HG03135 (cell line): ENCODE data around the gene TUBGCP2.

Experiments used
- ATAC-seq: cut with Tn5 transposase; IDR thresholded peaks from one replicate; pipeline ENCODE4 v1.9.1; 2021; ENCODE audit warnings: mild to moderate bottlenecking, moderate library complexity; ENCODE audit not compliant: unreplicated experiment

Gene TUBGCP2

DNA sequence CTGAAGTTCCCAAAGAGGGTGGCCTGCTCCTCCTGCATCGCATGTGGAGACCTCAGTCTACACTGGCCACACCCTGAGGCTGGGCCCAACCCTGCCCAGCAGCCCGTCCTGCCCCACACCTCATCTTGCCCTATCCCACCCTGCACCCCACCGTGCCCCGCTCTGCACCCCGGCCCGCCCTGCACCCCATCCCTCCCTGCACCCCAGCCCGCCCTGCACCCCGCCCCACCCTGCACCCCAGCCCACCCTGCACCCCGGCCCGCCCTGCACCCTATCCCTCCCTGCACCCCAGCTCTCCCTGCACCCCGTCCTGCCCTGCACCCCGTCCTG, 56.5 kb downstream of the TUBGCP2 start:
- ATAC-seq: no peak

DNA sequence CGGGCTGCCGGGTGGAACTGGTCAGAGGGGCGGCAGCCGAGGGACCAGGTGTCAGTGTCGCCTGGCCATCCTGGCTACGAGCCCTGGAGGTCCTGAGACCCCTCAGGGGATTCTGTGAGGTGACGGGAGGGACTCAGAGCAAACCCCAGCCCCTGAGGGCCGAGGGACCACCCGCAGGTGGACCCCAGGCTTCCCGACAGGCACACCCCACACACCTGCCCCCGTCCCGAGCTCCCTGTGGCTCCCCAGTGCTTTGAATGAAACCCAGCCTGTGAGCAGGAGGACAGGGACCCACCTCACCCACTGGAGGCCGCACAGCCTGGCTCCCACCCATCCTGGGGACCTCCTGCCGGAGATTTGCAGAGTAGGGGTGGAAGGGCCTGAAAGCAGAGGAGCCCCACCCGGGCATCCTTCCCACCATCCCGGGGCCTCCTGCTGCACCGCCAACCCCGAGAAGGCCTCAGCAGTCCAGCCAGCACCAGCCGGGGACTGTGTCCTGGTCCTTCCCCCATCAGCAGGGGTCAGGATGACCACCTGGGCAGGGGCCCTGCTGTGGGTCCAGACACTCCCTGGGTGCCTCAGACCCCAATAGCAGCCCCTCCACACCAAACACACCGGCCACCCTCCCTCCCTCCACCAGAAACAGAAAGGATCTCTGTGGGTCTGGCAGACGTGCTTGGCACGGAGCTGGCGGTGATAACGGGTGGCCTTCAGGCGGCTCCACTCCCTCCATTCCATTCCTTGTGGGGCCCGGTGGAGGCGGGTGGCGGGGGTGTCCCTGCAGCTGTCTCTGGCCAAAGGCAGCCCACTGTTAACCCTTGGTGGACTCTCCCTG, 57.1 kb downstream of the TUBGCP2 start:
- ATAC-seq: no peak

DNA sequence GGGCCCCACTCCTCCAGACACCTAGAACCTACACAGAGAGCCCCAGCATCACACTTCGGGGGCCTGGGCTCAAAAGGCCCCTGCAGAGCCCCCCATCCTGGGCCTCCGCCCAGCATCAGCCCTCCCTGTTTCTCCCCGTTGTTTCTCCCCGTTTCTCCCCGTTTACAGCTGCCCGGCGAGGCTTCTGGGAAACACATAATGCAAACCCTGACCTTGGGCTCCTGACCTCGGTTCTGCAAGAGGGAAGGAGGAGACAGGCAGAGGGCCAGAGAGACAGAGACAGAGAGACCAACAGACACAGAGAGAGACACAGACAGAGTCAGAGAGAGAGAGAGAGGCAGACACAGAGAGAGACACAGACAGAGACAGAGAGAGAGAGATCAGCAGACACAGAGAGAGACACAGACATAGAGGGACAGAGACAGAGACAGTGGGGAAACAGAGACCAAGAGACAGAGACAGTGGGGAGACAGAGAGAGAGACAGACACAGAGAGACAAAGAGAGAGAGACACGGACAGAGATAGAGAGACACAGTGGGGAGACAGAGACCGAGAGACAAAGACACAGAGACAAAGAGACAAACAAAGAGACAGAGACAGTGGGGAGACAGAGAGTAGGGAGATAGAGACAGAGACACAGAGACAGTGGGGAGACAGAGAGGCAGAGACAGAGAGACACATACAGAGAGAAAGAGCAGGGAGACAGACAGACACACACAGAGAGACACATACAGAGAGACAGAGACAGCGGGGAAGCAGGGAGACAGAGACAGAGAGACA, 58.5 kb downstream of the TUBGCP2 start:
- ATAC-seq: no peak

DNA sequence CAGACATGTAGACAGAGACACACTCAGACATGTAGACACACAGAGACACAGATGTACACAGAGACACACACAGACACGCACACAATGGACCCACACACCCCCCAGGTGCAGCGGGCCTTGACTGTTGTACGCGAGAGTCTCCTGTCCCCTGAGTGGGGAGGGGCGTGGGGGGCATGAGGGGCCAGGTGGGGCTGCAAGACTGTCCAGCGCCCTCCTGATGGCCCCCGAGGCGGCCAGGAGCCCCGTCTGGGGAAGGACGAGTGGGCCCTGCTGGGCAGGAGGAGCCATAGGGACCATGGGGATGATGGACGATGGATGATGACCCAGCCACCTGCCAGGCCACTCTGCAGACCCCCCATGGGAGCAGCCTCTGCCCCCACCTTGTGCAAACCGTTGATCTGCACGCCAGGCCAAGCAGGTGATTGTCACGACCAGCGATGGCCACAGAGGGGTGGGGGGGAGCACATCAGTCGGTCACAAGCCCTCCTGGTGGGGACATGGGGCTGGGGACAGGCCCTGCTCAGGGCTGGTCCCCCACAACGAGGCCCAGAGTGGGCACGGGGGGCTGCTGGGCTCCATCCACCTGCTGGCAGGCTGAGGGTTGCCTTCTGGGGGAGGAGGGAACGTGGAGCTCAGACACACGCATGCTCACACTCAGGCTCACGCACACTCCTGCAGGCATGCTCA, 59.4 kb downstream of the TUBGCP2 start:
- ATAC-seq: no peak

DNA sequence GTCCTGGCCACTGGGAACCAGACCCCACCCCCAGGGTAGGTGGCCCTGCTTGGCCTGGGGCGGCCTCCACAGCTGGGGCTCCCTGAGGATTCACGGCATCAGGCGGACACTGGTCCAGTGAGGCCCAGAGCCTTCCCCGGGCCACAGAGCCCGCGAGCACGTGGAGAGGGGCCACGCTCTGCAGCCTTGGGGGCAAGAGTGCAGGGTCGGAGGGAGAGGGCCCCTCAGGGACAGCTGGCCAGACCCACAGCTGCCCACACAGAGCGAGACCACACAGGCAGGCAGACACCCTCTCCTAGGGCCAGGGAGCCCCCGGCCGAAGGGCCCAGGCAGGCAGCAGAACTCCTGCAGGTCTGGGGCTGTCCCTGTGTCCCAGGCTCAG, 60.3 kb downstream of the TUBGCP2 start:
- ATAC-seq: no peak

DNA sequence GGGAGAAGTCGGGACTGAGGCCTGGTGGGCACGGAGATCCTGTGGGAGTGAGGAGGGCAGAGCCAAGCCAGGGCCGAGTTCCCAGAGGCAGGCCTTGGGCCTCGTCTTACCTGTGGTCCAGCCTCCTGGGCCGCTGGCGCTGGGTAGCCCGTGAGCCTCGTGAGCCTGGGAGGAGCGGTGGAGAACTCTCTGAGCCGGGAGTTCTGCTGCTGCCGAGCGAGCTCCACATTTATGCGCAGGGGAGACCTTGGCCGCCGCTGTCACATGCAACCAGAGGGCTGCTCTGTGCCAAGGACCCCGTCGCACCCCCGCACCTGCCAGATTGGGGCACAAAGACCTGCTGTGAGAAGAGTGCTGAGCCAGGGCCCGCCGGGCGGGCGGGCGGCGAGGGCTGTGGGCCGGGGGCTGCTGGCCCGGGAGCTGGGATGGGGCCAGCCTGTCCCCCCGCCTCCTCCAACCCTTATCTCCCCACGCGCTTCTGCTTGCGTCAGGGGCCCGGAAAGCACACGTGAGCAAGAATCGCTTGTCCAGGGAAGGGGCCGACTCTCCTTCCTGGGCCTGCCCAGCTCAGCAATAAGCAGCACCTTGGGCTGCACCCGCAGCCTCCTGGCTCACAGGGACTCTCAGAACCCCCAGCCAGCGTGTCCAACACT, 60.9 kb downstream of the TUBGCP2 start:
- no peak for ATAC-seq

DNA sequence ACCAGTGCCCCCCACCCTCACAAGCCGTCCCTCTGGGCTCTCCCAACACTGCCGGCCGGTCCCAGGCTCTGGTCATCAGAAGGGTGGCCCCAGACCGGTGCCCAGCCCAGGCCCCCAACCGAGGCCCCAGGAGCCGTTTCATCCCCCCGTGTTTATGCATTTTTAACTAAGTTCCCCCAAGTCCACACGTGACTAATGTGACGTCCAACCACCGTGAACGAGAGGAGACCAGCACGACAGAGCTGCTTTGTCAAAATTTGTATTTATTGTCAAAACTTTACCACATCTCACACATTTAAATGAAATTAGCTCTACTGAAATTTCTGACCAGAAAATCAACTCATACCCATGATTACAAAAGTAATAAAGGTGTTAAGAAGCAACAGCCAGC, 62.4 kb downstream of the TUBGCP2 start:
- ATAC-seq: no peak

DNA sequence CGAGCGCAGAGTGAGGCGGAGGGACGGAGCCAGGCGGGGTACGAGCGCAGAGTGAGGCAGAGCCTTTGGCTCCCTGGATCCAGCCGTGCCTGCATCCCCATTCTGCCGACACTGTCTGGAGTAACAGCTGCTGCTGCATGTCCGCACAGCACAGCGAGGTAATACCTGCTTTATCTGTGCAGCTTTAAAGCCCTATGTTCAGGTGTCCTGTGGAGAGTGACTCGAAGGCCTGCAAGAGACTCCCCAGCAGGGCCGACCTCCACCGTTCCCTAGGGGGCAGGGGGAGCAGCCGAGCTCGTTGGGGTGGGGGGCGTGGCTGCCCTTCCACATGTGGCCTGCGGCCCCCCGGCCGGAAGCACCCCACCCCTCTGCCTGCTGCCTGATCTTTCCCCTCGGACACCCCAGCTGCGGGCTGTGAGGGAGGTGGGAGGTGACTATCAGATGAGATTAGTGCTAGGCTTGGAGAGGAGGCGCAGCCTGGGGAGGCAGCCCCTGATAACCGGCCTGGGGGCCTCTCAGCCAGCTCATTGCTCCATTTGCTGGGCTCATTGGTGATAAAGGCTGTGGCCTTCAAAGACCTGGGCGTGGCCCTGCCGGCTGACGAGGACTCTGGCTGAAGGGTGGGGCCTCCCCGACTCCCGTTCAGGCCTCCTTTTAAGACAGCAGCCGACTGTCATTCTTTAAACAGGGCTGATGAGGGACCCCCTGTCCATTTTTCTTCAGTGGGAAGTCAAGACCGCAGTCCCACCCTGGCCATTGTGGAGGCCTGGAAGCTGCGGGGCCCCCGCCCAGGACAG, 63.0 kb downstream of the TUBGCP2 start:
- ATAC-seq: no peak

DNA sequence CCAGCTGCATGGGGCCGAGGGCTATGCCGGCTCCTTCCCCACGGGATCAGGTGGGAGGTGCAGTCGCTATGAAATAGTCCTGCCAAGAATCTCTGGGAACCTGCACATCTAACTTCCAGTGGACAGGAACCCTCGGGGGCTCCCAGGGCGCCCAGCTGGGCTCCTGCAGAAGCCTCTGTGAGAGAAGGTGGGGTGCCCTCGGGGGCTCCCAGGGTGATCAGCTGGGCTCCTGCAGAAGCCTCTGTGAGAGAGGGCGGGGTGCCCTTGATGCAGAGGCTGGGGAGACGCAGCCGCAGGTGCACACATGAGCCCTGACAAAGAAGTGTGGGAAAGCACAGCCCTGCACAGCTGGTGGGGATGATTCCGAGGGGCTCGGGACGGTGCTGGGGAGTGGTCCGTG, 65.1 kb downstream of the TUBGCP2 start:
- no peak for ATAC-seq

DNA sequence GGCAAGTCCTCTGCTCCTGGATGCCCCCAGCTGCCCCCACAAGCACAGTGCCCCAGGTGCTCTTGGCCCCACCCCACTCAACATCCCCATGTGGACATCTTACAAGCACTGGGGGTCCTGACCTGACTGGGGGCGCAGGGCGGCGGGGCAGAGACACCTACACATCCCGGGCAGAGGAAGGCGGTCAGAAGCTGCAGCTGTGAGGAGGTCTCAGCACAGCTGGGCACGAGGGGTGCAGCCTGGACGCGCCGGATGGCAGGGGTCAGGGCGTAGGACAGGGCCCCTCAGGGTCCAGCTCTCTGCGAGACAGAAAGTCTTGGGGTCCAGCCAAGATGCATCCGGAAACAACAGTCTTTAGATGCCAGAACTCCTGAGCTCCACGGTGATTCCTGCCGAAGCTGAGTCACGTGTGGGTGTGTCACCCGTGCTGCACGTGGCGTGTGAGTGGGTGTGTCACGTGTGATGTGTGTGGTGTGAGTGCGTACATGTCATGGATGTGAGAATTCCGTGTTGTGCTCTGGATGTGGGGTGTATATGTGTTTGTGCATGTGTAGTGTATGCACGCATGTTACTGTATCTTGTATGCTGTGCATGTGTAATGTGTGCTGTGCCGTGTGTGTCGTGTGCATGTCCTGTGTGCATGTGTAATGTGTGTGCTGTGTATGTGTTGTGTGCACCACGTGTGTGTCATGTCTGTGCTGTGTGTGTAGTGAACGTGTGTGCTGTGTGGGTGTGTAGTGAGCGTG, 65.9 kb downstream of the TUBGCP2 start:
- no peak for ATAC-seq

DNA sequence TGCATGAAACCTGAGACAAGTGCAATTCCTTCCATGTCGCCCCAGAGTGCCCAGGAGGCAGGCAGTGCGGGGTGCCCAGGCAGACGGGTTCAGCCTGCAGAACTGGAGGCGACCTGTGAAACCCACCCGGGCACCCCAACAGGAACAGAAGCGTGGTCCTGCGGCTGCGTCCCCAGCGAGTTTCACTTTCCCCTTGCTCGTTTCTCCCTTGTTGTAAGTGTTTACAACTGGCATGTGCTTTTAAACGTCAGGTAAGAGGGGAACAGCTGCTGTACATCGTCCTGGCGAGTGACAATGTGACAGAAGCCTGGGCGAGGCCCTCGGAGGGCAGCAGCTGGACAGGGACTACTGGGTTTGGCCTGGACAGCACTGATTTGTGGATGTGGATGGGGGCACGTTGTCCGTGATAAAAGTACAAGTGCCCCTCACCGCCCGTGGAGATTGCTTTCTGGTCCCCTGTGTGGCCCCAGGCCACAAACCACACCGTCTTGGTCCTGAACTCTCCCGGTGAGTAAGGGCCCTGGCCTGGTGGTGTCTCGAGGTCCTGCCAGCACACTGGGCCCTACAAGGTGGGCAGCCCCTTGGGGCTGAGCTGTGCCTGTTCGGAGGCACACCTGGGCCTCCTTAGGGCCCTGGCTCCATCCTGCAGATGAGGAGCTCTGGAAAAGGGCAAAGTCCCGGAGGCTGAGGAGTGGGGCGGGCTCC, 67.0 kb downstream of the TUBGCP2 start:
- ATAC-seq: no peak

DNA sequence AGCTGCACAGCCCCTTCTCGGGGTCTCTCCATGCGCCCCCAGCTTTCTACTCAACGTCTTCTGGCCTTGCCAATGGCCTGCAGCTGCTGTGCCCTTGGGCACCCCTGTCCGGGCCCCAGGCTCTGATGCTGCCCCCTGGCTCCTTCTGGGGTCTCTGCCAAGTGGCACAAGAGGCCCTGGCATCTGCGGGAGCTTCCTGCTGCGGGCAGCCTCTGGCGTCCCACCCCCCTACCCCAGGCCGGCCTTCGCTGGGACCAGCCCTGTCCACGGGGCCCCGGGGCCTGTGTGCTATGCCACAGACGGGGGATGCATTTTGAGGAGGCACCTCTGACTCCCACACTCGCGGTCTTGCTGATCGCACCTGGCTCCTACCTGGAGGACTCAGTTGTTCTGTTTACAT, 68.7 kb downstream of the TUBGCP2 start:
- no peak for ATAC-seq

DNA sequence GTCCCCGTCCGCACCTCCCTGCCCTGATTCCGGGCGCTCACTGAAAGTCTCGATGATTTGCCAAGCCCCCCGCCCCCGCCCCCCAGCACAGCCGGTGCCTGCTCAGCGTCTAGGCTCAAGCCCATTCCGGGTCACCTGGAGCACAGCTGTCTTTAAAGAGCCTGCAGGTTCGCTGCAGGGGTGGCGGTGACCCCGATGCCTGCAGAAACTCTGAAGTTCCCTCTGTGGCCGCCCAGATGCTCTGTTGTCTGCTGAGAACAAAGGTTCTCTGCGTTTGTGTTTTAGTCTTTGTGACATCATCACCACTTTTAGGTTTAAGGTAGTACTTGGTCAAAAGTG, 70.2 kb downstream of the TUBGCP2 start:
- no peak for ATAC-seq

DNA sequence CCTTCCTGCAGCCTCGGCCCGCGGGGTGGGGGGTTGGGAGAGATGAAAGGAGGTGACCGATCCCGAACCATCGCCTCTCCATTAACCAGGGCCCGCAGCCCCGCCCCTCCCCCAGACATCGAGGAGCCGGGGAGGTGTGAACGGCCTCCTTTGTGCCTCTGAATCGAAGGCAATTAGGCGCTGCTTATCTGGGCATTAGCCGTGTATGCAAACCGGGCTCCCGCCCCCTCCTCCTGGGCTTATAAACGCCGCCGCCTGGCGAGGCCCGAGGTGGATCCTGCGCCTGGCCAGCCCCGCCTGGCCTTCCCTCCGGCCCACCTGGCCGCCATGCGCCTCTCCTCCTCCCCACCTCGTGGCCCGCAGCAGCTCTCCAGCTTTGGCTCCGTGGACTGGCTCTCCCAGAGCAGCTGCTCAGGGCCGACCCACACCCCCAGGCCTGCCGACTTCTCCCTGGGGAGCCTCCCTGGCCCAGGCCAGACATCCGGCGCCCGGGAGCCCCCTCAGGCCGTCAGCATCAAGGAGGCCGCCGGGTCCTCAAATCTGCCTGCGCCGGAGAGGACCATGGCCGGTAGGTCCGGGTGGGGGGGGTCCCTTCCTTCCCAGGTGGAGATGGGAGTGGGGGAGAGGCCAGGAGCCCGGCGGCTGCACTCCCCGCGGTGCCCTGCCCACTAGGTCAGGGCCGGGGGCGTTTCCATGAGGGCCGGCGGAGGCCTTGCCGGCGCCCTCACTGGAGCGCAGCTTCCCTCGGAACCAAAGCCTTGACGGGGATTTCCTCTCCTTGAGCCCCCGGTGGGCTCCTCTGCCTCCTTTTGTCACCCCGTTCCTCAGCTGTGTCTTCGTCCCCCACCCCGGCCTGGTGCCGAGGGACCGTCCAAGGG, 70.8 kb downstream of the TUBGCP2 start, which contains the start of gene VENTX:
TSS of gene VENTX (plus strand) at position 268 of the 878 bp plus-strand sequence. CDS start at position 328, 60 bp downstream.
- ATAC-seq: no peak

DNA sequence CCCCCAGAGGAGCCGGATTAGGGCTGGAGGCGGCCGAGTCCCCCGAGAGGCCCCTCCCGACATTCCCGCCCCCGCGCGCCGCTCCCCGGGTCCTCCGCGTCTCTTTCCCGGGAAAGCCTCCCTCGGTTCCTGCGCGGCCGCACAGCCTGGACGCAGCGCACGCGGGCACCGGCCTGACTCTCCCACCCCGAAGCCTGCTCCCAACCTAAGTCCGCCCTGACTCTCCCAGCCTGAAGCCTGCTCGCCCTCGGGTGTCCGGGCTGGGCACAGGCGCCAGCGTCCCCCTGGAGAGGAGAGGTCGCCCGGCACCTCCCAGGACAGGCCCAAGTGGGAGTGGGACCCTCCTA, 71.5 kb downstream of the TUBGCP2 start:
- no peak for ATAC-seq

DNA sequence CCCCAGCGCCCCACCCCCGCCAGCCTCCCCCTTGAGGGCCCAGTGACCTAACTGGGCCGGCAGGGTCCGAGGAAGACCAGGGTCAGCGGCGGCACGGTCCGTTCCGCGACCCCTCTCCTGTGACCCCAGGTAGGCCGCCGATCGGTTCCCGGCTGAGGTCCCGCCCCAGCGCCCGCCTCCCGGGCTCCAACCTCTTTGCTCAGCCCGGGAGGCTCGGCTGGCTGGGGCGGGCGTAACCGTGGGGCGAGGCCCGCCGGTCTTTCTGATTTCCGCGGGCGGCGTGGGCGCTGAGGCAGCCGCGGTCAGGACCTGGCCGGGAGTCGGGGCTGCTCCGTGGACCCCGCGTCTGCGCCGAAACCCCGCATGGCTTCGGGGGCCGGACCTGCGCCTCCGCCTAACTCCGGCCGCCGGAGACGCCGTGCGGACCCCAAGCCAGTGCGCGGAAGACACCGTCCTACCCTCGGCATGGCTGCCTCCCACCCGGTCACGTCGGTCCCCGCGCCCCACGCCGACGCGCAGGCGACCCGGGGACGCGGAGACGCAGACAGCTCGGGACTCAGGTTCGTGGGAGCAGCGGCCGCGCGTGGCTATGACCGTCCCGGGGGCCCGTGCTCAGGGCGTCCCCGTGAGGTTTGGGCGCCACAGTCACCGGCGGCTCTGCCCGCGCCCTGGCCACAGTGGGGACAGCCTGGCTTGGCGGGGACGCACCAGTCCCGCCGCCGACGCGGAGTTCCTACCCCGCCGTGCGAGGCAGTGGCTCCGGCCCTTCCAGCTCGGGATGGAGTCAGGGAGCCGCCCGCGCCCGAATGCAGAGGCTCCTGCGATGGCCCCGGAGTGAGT, 72.1 kb downstream of the TUBGCP2 start:
- ATAC-seq: no peak

DNA sequence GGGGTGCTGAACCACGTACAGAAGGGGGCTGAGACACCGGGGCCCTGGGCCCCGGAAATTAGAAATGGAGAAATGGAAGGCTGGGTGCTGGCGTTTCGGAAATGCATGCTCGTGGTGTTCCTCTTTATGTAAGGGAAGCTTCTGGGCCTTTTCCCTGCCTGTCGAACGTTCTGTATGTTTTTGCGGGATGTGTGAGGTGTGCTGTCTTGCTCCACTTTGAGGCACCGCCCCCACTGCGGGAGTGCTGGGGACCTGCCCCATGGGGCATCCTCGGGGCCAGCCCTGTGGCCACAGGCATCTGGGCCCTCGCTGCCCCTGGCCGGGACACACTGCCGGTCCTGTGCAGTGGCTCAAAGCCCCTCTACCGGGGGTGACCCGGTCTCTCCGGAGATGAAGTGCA, 72.7 kb downstream of the TUBGCP2 start:
- ATAC-seq: no peak
